ENCODE results near the gene JAK2. TPM values are rescaled to one million over a fixed set of nuclear protein-coding genes. Genes with fewer than 3 reads are reported as not detected.
"Not testable (repeated sequence)": the region's sequence is repeated elsewhere in the genome, so short reads cannot be mapped to it uniquely, and the experiment has no call there.

Gene JAK2
- total RNA-seq, 2 donors from 2014 or later: 8.6 to 13.9 TPM

- intact Hi-C loops (cut with DNase I): no loop called here
- H3K27ac ChIP-seq: no peak overlapping the region
- H3K27me3 ChIP-seq (replicated peaks; ENCODE audit: insufficient read depth): no peaks in the 10 kb centered on the region
- no peak overlapping the region for H3K4me3 ChIP-seq
- no peak for TF ChIP-seq CTCF (IDR thresholded peaks at IDR 0.05)
- TF ChIP-seq POLR2A (IDR thresholded peaks at IDR 0.05): no peak
- TF ChIP-seq POLR2AphosphoS5 (IDR thresholded peaks at IDR 0.05): no peak
- H3K9me3 ChIP-seq: no peaks in the 10 kb centered on the region
- no peaks in the 10 kb centered on the region for H3K36me3 ChIP-seq
- WGBS: 71% methylated on average over 1 of the region's 1 CpG
- no peaks in the 10 kb centered on the region for H3K4me1 ChIP-seq (replicated peaks)
- no peak for DNase-seq (ENCODE audit: low spot score)
These were observed 45.9 kb upstream of the JAK2 start for GRCh38 chr9:4939118-4939561.

- H3K9me3 ChIP-seq; H3K27ac ChIP-seq; DNase-seq (ENCODE audit: low spot score); H3K4me3 ChIP-seq; H3K36me3 ChIP-seq; H3K27me3 ChIP-seq (replicated peaks; ENCODE audit: insufficient read depth); intact Hi-C loops (cut with DNase I); H3K4me1 ChIP-seq (replicated peaks): not testable (repeated sequence)
- 77% methylated on average over 7 of the region's 7 CpGs for WGBS
These were observed 42.9 kb upstream of the JAK2 start for GRCh38 chr9:4942042-4942691.

GRCh38 chr9:4943346-4943745, 41.7 kb upstream of the JAK2 start:
- DNase-seq (ENCODE audit: low spot score): no peak
- intact Hi-C loops (cut with DNase I): no loop called here
- Histone ChIP-seq H3K4me1 (replicated peaks) (no peaks in the 10 kb centered on the region), H3K9me3 (no peaks in the 10 kb centered on the region), H3K4me3 (no peak overlapping the region), H3K27ac (no peak overlapping the region), H3K36me3 (no peaks in the 10 kb centered on the region), H3K27me3 (replicated peaks; ENCODE audit: insufficient read depth) (no peaks in the 10 kb centered on the region)
- 89% methylated on average over 4 of the region's 4 CpGs for WGBS
- TF ChIP-seq CTCF (IDR thresholded peaks at IDR 0.05) (no peak), POLR2AphosphoS5 (IDR thresholded peaks at IDR 0.05) (no peak), POLR2A (IDR thresholded peaks at IDR 0.05) (no peak)

- H3K4me1 ChIP-seq (replicated peaks): not testable (repeated sequence)
These were observed 40.5 kb upstream of the JAK2 start for GRCh38 chr9:4944431-4945211.

GRCh38 chr9:4946937-4947336, 38.1 kb upstream of the JAK2 start:
- no peak for DNase-seq (ENCODE audit: low spot score)
- intact Hi-C loops (cut with DNase I): no loop called here
- Histone ChIP-seq H3K36me3 (no peaks in the 10 kb centered on the region), H3K9me3 (no peaks in the 10 kb centered on the region), H3K4me3 (no peak overlapping the region), H3K27me3 (replicated peaks; ENCODE audit: insufficient read depth) (no peaks in the 10 kb centered on the region), H3K27ac (no peak overlapping the region), H3K4me1 (replicated peaks) (no peaks in the 10 kb centered on the region)
- WGBS: 97% methylated on average over 1 of the region's 1 CpG
- TF ChIP-seq POLR2A (IDR thresholded peaks at IDR 0.05) (no peak), POLR2AphosphoS5 (IDR thresholded peaks at IDR 0.05) (no peak), CTCF (IDR thresholded peaks at IDR 0.05) (no peak)

More at GRCh38 chr9:4944431-4945211, 40.5 kb upstream of the JAK2 start:
- intact Hi-C loops (cut with DNase I); H3K4me3 ChIP-seq; H3K36me3 ChIP-seq; DNase-seq (ENCODE audit: low spot score); H3K9me3 ChIP-seq; H3K27ac ChIP-seq; H3K27me3 ChIP-seq (replicated peaks; ENCODE audit: insufficient read depth): not testable (repeated sequence)
- 84% methylated on average over 7 of the region's 7 CpGs for WGBS

- no peak for TF ChIP-seq CTCF (IDR thresholded peaks at IDR 0.05)
- H3K9me3 ChIP-seq: no peaks in the 10 kb centered on the region
- H3K36me3 ChIP-seq: no peaks in the 10 kb centered on the region
- no peak overlapping the region for H3K4me3 ChIP-seq
- H3K4me1 ChIP-seq (replicated peaks): no peaks in the 10 kb centered on the region
- intact Hi-C loops (cut with DNase I): no loop called here
- no peak overlapping the region for H3K27ac ChIP-seq
- DNase-seq (ENCODE audit: low spot score): no peak
- H3K27me3 ChIP-seq (replicated peaks; ENCODE audit: insufficient read depth): no peaks in the 10 kb centered on the region
- 92% methylated on average over 2 of the region's 2 CpGs for WGBS
These were observed 29.2 kb upstream of the JAK2 start for GRCh38 chr9:4955836-4956235.
